ENCODE results near the gene PAX2. TPM values are rescaled to one million over a fixed set of nuclear protein-coding genes. Genes with fewer than 3 reads are reported as not detected.

PAX2 gene
- total RNA-seq, 1 experiment from 2014 or later: not detected

DNA sequence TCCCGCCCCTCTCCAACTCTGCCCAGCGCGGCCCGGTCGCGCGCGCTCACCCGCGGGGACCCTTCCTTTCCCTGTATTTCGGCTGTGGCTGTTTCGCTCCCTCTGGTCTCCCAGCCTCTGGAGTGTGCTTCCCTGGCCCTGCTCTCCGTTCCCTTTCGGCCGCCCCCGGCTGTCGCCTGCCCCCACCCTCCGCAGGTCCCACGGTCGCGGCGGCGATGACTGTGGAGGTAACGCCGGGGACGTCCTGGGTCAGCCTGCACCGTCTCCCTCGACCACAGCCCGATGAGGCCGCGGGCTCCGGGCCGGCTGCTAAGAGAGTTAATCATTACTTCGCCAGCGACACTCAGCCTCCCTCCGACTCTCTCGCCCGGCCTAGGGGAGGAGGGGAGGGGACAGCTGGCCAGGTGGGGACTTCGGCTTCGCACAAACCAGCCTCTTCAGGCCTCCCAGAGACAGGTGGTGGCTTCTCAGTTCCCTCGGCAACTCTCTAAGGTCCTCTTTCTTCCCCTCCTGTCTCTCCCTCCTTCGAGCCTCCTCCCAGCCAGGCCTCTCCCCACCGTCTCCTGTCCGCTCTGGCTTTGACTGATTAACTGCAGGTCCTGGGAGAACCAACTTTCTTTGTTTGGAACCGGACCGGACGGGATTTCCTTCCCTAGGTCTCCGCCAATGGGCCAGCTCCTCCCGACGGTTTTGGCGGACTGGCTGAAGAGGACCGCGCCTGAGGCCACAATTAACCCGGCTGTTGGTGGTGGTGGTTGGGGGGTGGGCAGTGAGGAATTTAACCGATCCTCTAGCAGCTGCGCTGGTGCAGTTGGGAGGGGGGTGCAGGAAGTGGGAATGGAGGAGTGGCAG is 5.6 kb upstream of the PAX2 start:
- Histone ChIP-seq H3K27ac (ENCODE audit: insufficient read length, low read depth, low read length) (no peak overlapping the region), H2BK120ac (ENCODE audit: low read depth, low read length, poor library complexity, severe bottlenecking) (no peak overlapping the region), H2AFZ (ENCODE audit: low read length) (no peak overlapping the region), H4K5ac (ENCODE audit: insufficient read length, low read depth, low read length) (no peak overlapping the region), H3K18ac (ENCODE audit: insufficient read length, low read depth, low read length) (no peak overlapping the region), H3K23ac (ENCODE audit: insufficient read length, low read depth, low read length) (no peak overlapping the region), H2BK5ac (ENCODE audit: insufficient read length, low read length) (no peak overlapping the region), H4K91ac (ENCODE audit: insufficient read length, low read depth, low read length) (no peak overlapping the region), H4K8ac (replicated peaks; ENCODE audit: insufficient read length, low read depth, low read length) (no peak overlapping the region), H3K23me2 (ENCODE audit: insufficient read length, low read depth, low read length, poor library complexity, severe bottlenecking) (no peaks in the 10 kb centered on the region), H3K9me3 (ENCODE audit: control insufficient read depth, low read depth, low read length) (no peaks in the 10 kb centered on the region), H2BK15ac (ENCODE audit: low read depth, low read length) (no peak overlapping the region), H3K79me1 (ENCODE audit: insufficient read depth, low read depth, low read length, poor library complexity, severe bottlenecking) (no peaks in the 10 kb centered on the region), H3K79me2 (ENCODE audit: insufficient read depth, low read length) (no peaks in the 10 kb centered on the region), H2BK12ac (ENCODE audit: insufficient read length, low read depth, low read length) (no peak overlapping the region), H3K4ac (ENCODE audit: low read depth, low read length) (no peak overlapping the region), H3K56ac (ENCODE audit: insufficient read length, low read depth, low read length) (no peak overlapping the region), H3K4me1 (ENCODE audit: insufficient read depth, low read length) (no peaks in the 10 kb centered on the region), H2BK20ac (ENCODE audit: low read depth, low read length, poor library complexity, severe bottlenecking) (no peak overlapping the region), H4K20me1 (ENCODE audit: control insufficient read depth, insufficient read depth, insufficient read length) (no peaks in the 10 kb centered on the region), H3K4me2 (ENCODE audit: insufficient read depth, insufficient read length, low read length) (peak overlapping the region; percentile 32), H3K14ac (ENCODE audit: insufficient read depth, low read length) (no peak overlapping the region), H3K27me3 (ENCODE audit: insufficient read depth, low read length) (peaks cover 97% of the 10 kb centered on the region), H3T11ph (ENCODE audit: low read length) (no peak overlapping the region), H3K9ac (ENCODE audit: extremely low read depth, insufficient read length, low read length) (no peak overlapping the region), H2AK5ac (ENCODE audit: insufficient read length, low read length) (no peak overlapping the region)
- DNase-seq: peak; percentile 76
- no peaks in the 10 kb centered on the region; a peak in 1 of 7 replicates for H3K36me3 Mint-ChIP-seq (ENCODE audit: insufficient read depth in 1 of 3, low read depth in 3 of 3)
- no peak overlapping the region for H3K27ac Mint-ChIP-seq
- no peak for TF ChIP-seq CTCF (conservative IDR thresholded peaks at IDR 0.05)
- H3K27me3 Mint-ChIP-seq (ENCODE audit: low read depth): peaks cover 100% of the 10 kb centered on the region
- H3K4me3 Mint-ChIP-seq: peak overlapping the region in 1 of 2 experiments; percentile 35; a peak in 3 of 5 replicates
- no CpG with 5 or more reads among the region's 56 CpGs for WGBS (ENCODE audit: extremely low coverage, insufficient read length, low lambda C conversion rate)
- peaks cover 0 to 6% of the 10 kb centered on the region in 2 experiments; a peak in 3 of 5 replicates for H3K9me3 Mint-ChIP-seq
- H3K4me1 Mint-ChIP-seq: peaks cover 28 to 75% of the 10 kb centered on the region in 2 experiments
